IMR-90 (cell line): ENCODE measurements around the gene TSG101. TPM values are rescaled to one million over a fixed set of nuclear protein-coding genes. Genes with fewer than 3 reads are reported as not detected.

Experiments
- ATAC-seq: fragments of 200-7000 bp; cut with Tn5 transposase; 2 replicates; pipeline ENCODE4 v1.9.1; 2020; ENCODE audit warnings: low read depth, mild to moderate bottlenecking, moderate library complexity
- BruUV-seq: library from RNA; stranded (reverse); fragments of 400-500 nt; replicated peaks from 2 replicates; lab custom pipeline; 2021; lab: Mats Ljungman, UMichigan
- CTCF ChIA-PET: fragments of 300-600 bp; formaldehyde crosslinking; extraction: SDS; loops from one replicate; lab custom pipeline; 2021; ENCODE audit warnings: antibody characterized with exemption; lab: Yijun Ruan, JAX
- POLR2A ChIA-PET: fragments of 300-600 bp; sonication (Branson Sonifier 250); formaldehyde crosslinking; loops from one replicate; lab custom pipeline; 2022; ENCODE audit warnings: antibody characterized with exemption; ENCODE audit not compliant: unreplicated experiment; lab: Charles Lee
- DNase-seq: peaks from one replicate; pipeline ENCODE4 v3.0.0; 2013
- H2AFZ ChIP-seq: replicated peaks from 2 replicates; pipeline ENCODE3; 2013; ENCODE audit warnings: low read length, mild to moderate bottlenecking; ENCODE audit not compliant: poor library complexity
- H2AK5ac ChIP-seq: 2 replicates; pipeline ENCODE4 v1.6.1; 2013; ENCODE audit warnings: low read depth, low read length, inconsistent platforms
- H2AK9ac ChIP-seq: replicated peaks from 2 replicates; pipeline ENCODE3; 2013; ENCODE audit warnings: mild to moderate bottlenecking, low read depth, low read length, moderate library complexity; ENCODE audit not compliant: poor library complexity
- H2BK120ac ChIP-seq: 2 replicates; pipeline ENCODE4 v1.6.1; 2013; ENCODE audit warnings: low read depth, low read length, inconsistent platforms
- H2BK15ac ChIP-seq: 3 replicates; pipeline ENCODE4 v1.6.1; 2013; ENCODE audit warnings: low read depth, low read length, inconsistent platforms
- H2BK20ac ChIP-seq: 2 replicates; pipeline ENCODE4 v1.6.1; 2013; ENCODE audit warnings: low read depth, mild to moderate bottlenecking, inconsistent platforms, low read length, moderate library complexity
- H2BK5ac ChIP-seq: 2 replicates; pipeline ENCODE4 v1.6.1; 2013; ENCODE audit warnings: mild to moderate bottlenecking, low read depth, low read length, inconsistent platforms; ENCODE audit not compliant: poor library complexity, severe bottlenecking
- H3K14ac ChIP-seq: replicated peaks from 2 replicates; pipeline ENCODE4 v1.6.1; 2013; ENCODE audit warnings: low read depth, low read length, inconsistent platforms
- H3K18ac ChIP-seq: 2 replicates; pipeline ENCODE4 v1.6.1; 2013; ENCODE audit warnings: low read depth, low read length, control low read depth
- H3K23ac ChIP-seq: 2 replicates; pipeline ENCODE4 v1.6.1; 2013; ENCODE audit warnings: low read depth, low read length, inconsistent platforms
- H3K27ac ChIP-seq: 2 replicates; pipeline ENCODE4 v1.5.1; 2013; ENCODE audit warnings: mild to moderate bottlenecking, control low read depth, low read length; ENCODE audit not compliant: insufficient read depth
- H3K27me3 ChIP-seq: 2 replicates; pipeline ENCODE4 v1.6.1; 2013; ENCODE audit warnings: low read length; ENCODE audit not compliant: control insufficient read depth, insufficient read depth
- H3K36me3 ChIP-seq: 2 replicates; pipeline ENCODE4 v1.6.1; 2013; ENCODE audit warnings: low read length, mixed read lengths; ENCODE audit not compliant: control insufficient read depth, insufficient read depth
- H3K4ac ChIP-seq: 2 replicates; pipeline ENCODE4 v1.6.1; 2013; ENCODE audit warnings: low read depth, low read length, inconsistent platforms
- H3K4me1 ChIP-seq: 2 replicates; pipeline ENCODE4 v1.6.1; 2013; ENCODE audit warnings: low read length, mixed read lengths; ENCODE audit not compliant: control insufficient read depth, insufficient read depth
- H3K4me2 ChIP-seq: 2 replicates; pipeline ENCODE4 v1.6.1; 2013; ENCODE audit warnings: low read depth, mild to moderate bottlenecking, control low read depth, low read length, moderate library complexity
- H3K4me3 ChIP-seq: 2 replicates; pipeline ENCODE4 v1.5.1; 2013; ENCODE audit warnings: low read depth, mild to moderate bottlenecking, control low read depth, low read length, moderate library complexity; ENCODE audit not compliant: insufficient read depth
- H3K56ac ChIP-seq: 2 replicates; pipeline ENCODE4 v1.6.1; 2013; ENCODE audit warnings: low read length, inconsistent platforms; ENCODE audit not compliant: insufficient read depth; ENCODE audit errors: extremely low read depth
- H3K79me1 ChIP-seq, 2 experiments: 2 replicates each; pipeline ENCODE4 v1.6.1; 2013; ENCODE audit warnings: low read length in 2 of 2, inconsistent platforms in 1 of 2, low read depth in 1 of 2
- H3K9ac ChIP-seq: 2 replicates; pipeline ENCODE4 v1.6.1; 2013; ENCODE audit warnings: low read depth, low read length, control low read depth
- H3K9me1 ChIP-seq: 2 replicates; pipeline ENCODE4 v1.6.1; 2013; ENCODE audit warnings: low read length, inconsistent platforms; ENCODE audit not compliant: insufficient read depth
- H3K9me3 ChIP-seq: 2 replicates; pipeline ENCODE4 v1.6.1; 2013; ENCODE audit warnings: low read length; ENCODE audit not compliant: control insufficient read depth, insufficient read depth
- H4K20me1 ChIP-seq: 2 replicates; pipeline ENCODE4 v1.6.1; 2013; ENCODE audit warnings: low read length, inconsistent platforms; ENCODE audit not compliant: insufficient read depth
- H4K5ac ChIP-seq: 2 replicates; pipeline ENCODE4 v1.6.1; 2013; ENCODE audit warnings: mild to moderate bottlenecking, low read depth, low read length, control low read depth
- H4K8ac ChIP-seq, 2 experiments: 2 replicates each; pipeline ENCODE4 v1.6.1; 2013; ENCODE audit warnings: low read depth in 2 of 2, low read length in 2 of 2, control low read depth in 1 of 2, inconsistent platforms in 1 of 2
- H4K91ac ChIP-seq: 2 replicates; pipeline ENCODE4 v1.6.1; 2013; ENCODE audit warnings: low read depth, low read length, inconsistent platforms; ENCODE audit not compliant: insufficient read depth
- BHLHE40 ChIP-seq: fragments of 150-350 bp; IDR thresholded peaks from 2 replicates; pipeline ENCODE4 v1.6.1; 2016; ENCODE audit warnings: mild to moderate bottlenecking, low read depth, low read length
- CHD1 ChIP-seq: IDR thresholded peaks from 2 replicates; pipeline ENCODE4 v1.6.1; 2012; ENCODE audit warnings: low read depth, low read length, improper control_type of control experiment
- CTCF ChIP-seq: conservative IDR thresholded peaks from 2 replicates; pipeline ENCODE4 v1.5.1; 2012; ENCODE audit warnings: mild to moderate bottlenecking, low read depth, low read length, improper control_type of control experiment
- ELK1 ChIP-seq: fragments of 150-350 bp; IDR thresholded peaks from 2 replicates; pipeline ENCODE4 v1.6.1; 2016; ENCODE audit warnings: low read depth, mild to moderate bottlenecking, low read length, moderate library complexity, borderline replicate concordance
- FOS ChIP-seq: fragments of 150-350 bp; IDR thresholded peaks from 2 replicates; pipeline ENCODE4 v1.6.1; 2016; ENCODE audit warnings: low read depth, low read length
- MXI1 ChIP-seq: IDR thresholded peaks from 2 replicates; pipeline ENCODE4 v1.6.1; 2012; ENCODE audit warnings: low read depth, mild to moderate bottlenecking, low read length, moderate library complexity, borderline replicate concordance
- POLR2A ChIP-seq: IDR thresholded peaks from 2 replicates; pipeline ENCODE4 v1.6.1; 2012; ENCODE audit warnings: mild to moderate bottlenecking, low read depth, low read length
- RAD21 ChIP-seq: IDR thresholded peaks from 2 replicates; pipeline ENCODE4 v1.6.1; 2012; ENCODE audit warnings: low read length, improper control_type of control experiment
- RFX5 ChIP-seq: IDR thresholded peaks from 2 replicates; pipeline ENCODE4 v1.8.0; 2012; ENCODE audit warnings: low read depth, mild to moderate bottlenecking, low read length, moderate library complexity
- SMC3 ChIP-seq: fragments of 150-350 bp; IDR thresholded peaks from 2 replicates; pipeline ENCODE4 v1.6.1; 2016; ENCODE audit warnings: low read depth, mild to moderate bottlenecking, antibody characterized with exemption, low read length, moderate library complexity
- WGBS, 2 experiments: methylation state at CpG; one replicate each; pipeline versions ENCODE4 v1.1.5 to v1.1.7; 2013; ENCODE audit warnings: missing lambda C conversion rate in 2 of 2; ENCODE audit not compliant: insufficient read length in 1 of 2; ENCODE audit errors: extremely low coverage in 2 of 2; 5-methylcytosine and 5-hydroxymethylcytosine counted together
- dilution Hi-C: fragments of 300-500 bp; cut with HindIII; formaldehyde crosslinking; loops from one replicate; pipeline ENCODE4 v1.14.3; 2018; ENCODE audit warnings: low sequenced_read_pairs; ENCODE audit not compliant: unreplicated experiment
- in situ Hi-C: fragments of 300-500 bp; cut with MboI; formaldehyde crosslinking; loops from 3 replicates; pipeline ENCODE4 v1.14.3; 2019; ENCODE audit warnings: low sequenced_read_pairs, inconsistent platforms, mixed read lengths
- intact Hi-C: fragments of 100-400 bp; cut with micrococcal nuclease; formaldehyde crosslinking; loops from 2 replicates; pipeline ENCODE4 v1.10.0; 2022
- polyA plus RNA-seq, 3 experiments: library from polyadenylated mRNA; depleted of rRNA; stranded (reverse); fragments of >200 nt; gene quantifications; 2 replicates each; pipeline ENCODE4 v1.2.3, GENCODE V29; 2012; ENCODE audit warnings: low replicate concordance in 1 of 3
- total RNA-seq: library from RNA; depleted of rRNA; stranded (reverse); fragments of >200 nt; gene quantifications from 2 replicates; pipeline ENCODE4 v1.2.3, GENCODE V29; 2012
- TF ChIP-seq, protein P1 (sequence below): fragments of 150-350 bp; IDR thresholded peaks from 2 replicates; pipeline ENCODE4 v1.6.1; 2017; ENCODE audit warnings: mild to moderate bottlenecking, antibody characterized with exemption, low read length, low read depth

The TSG101 gene
- total and polyA plus RNA-seq, 2 of the 4 experiments (the other 2 are of a cell fraction): 67.4 to 113 TPM

GRCh38 chr11:18457450-18457849 is 69.3 kb downstream of the TSG101 start:
- H4K8ac ChIP-seq: no peak overlapping the region
- H2BK15ac ChIP-seq: no peak overlapping the region
- no peak overlapping the region for H3K18ac ChIP-seq
- ATAC-seq (no peak), DNase-seq (no peak)
- no peaks in the 10 kb centered on the region for H3K9me3 ChIP-seq
- no peak overlapping the region for H3K23ac ChIP-seq
- H3K9ac ChIP-seq: no peak overlapping the region
- H3K27ac ChIP-seq: no peak overlapping the region
- H3K4ac ChIP-seq: no peak overlapping the region
- POLR2A ChIA-PET: no interaction called here
- TF ChIP-seq CHD1: no peak
- TF ChIP-seq, protein P1, sequence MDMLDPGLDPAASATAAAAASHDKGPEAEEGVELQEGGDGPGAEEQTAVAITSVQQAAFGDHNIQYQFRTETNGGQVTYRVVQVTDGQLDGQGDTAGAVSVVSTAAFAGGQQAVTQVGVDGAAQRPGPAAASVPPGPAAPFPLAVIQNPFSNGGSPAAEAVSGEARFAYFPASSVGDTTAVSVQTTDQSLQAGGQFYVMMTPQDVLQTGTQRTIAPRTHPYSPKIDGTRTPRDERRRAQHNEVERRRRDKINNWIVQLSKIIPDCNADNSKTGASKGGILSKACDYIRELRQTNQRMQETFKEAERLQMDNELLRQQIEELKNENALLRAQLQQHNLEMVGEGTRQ: no peak
- no peak for TF ChIP-seq BHLHE40
- no peak for TF ChIP-seq RAD21
- TF ChIP-seq CTCF: no peak
- no peak for TF ChIP-seq MXI1
- no peak for TF ChIP-seq ELK1
- no peak for TF ChIP-seq FOS
- TF ChIP-seq SMC3: no peak
- no peak for TF ChIP-seq RFX5
- no peak for TF ChIP-seq POLR2A
- H2AK9ac ChIP-seq: no peak overlapping the region
- H3K79me1 ChIP-seq: no peaks in the 10 kb centered on the region
- no peak overlapping the region for H2AFZ ChIP-seq
- H2AK5ac ChIP-seq: no peak overlapping the region
- H3K14ac ChIP-seq: no peak overlapping the region
- intact Hi-C loops: no loop called here
- no peak overlapping the region for H2BK20ac ChIP-seq
- no peak overlapping the region for H2BK5ac ChIP-seq
- H3K4me2 ChIP-seq: no peak overlapping the region
- H3K9me1 ChIP-seq: no peaks in the 10 kb centered on the region
- no peak overlapping the region for H4K91ac ChIP-seq
- H4K5ac ChIP-seq: no peak overlapping the region
- H4K20me1 ChIP-seq: no peaks in the 10 kb centered on the region
- peaks cover 6% of the 10 kb centered on the region; the same call in 1 of the 2 replicates for H3K27me3 ChIP-seq
- H3K4me3 ChIP-seq: no peak overlapping the region
- no peak overlapping the region for H2BK120ac ChIP-seq
- H3K36me3 ChIP-seq: no peaks in the 10 kb centered on the region
- no TSS peak for BruUV-seq
- CTCF ChIA-PET: no interaction called here
- H3K56ac ChIP-seq: no peak overlapping the region
- no peaks in the 10 kb centered on the region for H3K4me1 ChIP-seq
- dilution Hi-C loops: no loop called here
- in situ Hi-C loops: no loop called here
- WGBS, 2 experiments: 43% methylated on average over 1 of the region's 3 CpGs; no CpG with 5 or more reads in 1 of the 2 experiments
